ENCODE data around the gene KCNJ15. TPM values are rescaled to one million over a fixed set of nuclear protein-coding genes. Genes with fewer than 3 reads are reported as not detected.
A peak's percentile ranks its signal among the peaks of the same experiment; 100 is the strongest.
"Not testable (repeated sequence)": the region's sequence is repeated elsewhere in the genome, so short reads cannot be mapped to it uniquely, and the experiment has no call there.

Gene KCNJ15
- total RNA-seq, 1 donor from 2014 or later = 0.40 TPM

DNA sequence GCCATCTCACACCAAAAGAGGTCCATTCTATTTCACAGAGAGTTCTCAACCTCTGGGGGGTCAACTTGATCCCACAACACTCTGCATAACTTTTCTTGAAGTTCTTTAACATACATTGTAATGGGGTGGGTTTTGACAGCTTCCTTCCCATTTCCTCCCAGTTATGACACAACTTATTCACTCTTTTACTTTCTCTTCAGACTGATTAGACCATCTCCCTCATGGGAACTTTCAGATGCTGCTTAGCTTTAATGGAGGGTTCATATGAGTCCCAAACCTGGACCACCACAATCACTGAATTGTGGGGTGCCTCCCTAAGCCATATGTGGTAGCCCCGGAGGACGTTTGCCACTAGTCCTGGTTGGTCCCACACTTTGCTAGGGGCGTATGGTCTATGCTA lies 28.3 kb upstream of the KCNJ15 start:
- Mint-ChIP-seq H3K27ac (ENCODE audit: unreplicated experiment) (no peak overlapping the region), H3K27me3 (ENCODE audit: low read depth) (no peaks in the 10 kb centered on the region), H3K36me3 (ENCODE audit: low read depth) (peaks cover 28% of the 10 kb centered on the region), H3K4me1 (no peaks in the 10 kb centered on the region), H3K4me3 (no peak overlapping the region), H3K9me3 (peaks cover 30% of the 10 kb centered on the region)
- no peak for DNase-seq (ENCODE audit: low read depth, low spot score)
- no peak for TF ChIP-seq CTCF (conservative IDR thresholded peaks at IDR 0.05)

DNA sequence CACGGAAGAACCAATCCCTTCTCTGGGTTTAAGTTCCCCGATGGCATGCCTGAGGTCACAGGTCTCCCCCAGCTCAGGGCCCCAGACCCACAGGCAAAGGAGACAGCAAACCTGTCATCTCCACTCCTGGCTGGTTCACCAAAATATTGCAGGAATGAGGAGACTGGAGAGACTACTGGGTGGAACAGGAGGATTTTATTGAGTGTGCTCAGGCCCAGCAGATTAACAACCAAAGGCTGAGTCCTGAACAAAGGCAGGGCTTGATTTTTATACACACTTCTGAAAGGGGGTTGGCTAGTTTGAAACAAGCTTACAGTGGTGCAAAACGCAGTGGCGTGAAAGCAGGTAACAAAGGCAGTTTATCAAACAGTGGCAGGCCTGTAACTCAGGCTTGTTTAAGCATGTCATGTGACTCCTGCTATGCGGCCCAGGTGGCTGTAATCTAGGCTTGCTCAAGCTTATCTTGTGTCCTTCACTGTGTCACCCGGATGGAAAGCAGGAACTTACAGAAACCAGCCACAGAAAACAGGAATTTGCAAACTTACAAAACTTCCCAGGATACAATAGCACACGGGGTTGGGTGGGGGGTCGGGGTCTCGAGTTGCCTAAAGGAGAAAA lies 27.4 kb upstream of the KCNJ15 start:
- Mint-ChIP-seq H3K27me3 (ENCODE audit: low read depth) (no peaks in the 10 kb centered on the region), H3K27ac (ENCODE audit: unreplicated experiment) (no peak overlapping the region), H3K4me3 (no peak overlapping the region), H3K4me1 (no peaks in the 10 kb centered on the region), H3K36me3 (ENCODE audit: low read depth) (peaks cover 24% of the 10 kb centered on the region), H3K9me3 (peaks cover 26% of the 10 kb centered on the region)
- TF ChIP-seq CTCF (conservative IDR thresholded peaks at IDR 0.05) = no peak
- DNase-seq (ENCODE audit: low read depth, low spot score) = no peak

- Mint-ChIP-seq H3K36me3 (ENCODE audit: low read depth) (peaks cover 11% of the 10 kb centered on the region), H3K27ac (ENCODE audit: unreplicated experiment) (no peak overlapping the region), H3K4me3 (no peak overlapping the region), H3K4me1 (no peaks in the 10 kb centered on the region), H3K27me3 (ENCODE audit: low read depth) (no peaks in the 10 kb centered on the region), H3K9me3 (peaks cover 14% of the 10 kb centered on the region)
- DNase-seq (ENCODE audit: low read depth, low spot score) = no peak
- no peak for TF ChIP-seq CTCF (conservative IDR thresholded peaks at IDR 0.05)
Observed at GRCh38 chr21:38234395-38235142, 22.2 kb upstream of the KCNJ15 start.

GRCh38 chr21:38235251-38235650 lies 21.5 kb upstream of the KCNJ15 start:
- DNase-seq (ENCODE audit: low read depth, low spot score); H3K27me3 Mint-ChIP-seq (ENCODE audit: low read depth); H3K4me3 Mint-ChIP-seq; H3K36me3 Mint-ChIP-seq (ENCODE audit: low read depth); H3K4me1 Mint-ChIP-seq; H3K27ac Mint-ChIP-seq (ENCODE audit: unreplicated experiment): not testable (repeated sequence)
- peaks cover 14% of the 10 kb centered on the region for H3K9me3 Mint-ChIP-seq

DNA sequence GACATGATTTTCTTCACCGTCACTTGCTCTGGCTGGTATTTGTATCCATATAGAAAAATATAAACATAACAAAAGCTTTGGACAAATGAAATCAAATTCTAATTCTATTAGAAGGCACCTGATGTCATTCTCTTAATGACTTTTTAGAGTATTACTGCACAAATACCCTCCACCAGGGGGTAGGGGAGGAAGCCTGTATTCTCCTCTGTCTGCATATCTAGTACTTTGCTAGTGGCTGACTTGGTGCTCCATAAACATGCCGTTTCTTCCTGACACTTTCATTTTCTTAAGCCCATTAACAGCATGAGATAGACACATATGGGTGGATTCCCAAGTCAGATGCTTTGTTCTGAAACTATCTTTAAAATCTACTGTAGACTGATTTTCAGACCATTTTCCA lies 20.6 kb upstream of the KCNJ15 start:
- Mint-ChIP-seq H3K27me3 (ENCODE audit: low read depth) (no peaks in the 10 kb centered on the region), H3K9me3 (peaks cover 9% of the 10 kb centered on the region), H3K4me1 (no peaks in the 10 kb centered on the region), H3K4me3 (no peak overlapping the region), H3K27ac (ENCODE audit: unreplicated experiment) (no peak overlapping the region), H3K36me3 (ENCODE audit: low read depth) (peaks cover 3% of the 10 kb centered on the region)
- TF ChIP-seq CTCF (conservative IDR thresholded peaks at IDR 0.05) = peak; percentile 39
- DNase-seq (ENCODE audit: low read depth, low spot score) = no peak

- Mint-ChIP-seq H3K4me3 (no peak overlapping the region), H3K36me3 (ENCODE audit: low read depth) (peaks cover 3% of the 10 kb centered on the region), H3K9me3 (no peaks in the 10 kb centered on the region), H3K27ac (ENCODE audit: unreplicated experiment) (no peak overlapping the region), H3K27me3 (ENCODE audit: low read depth) (no peaks in the 10 kb centered on the region), H3K4me1 (no peaks in the 10 kb centered on the region)
- no peak for DNase-seq (ENCODE audit: low read depth, low spot score)
- no peak for TF ChIP-seq CTCF (conservative IDR thresholded peaks at IDR 0.05)
Observed at GRCh38 chr21:38239672-38240071, 17.1 kb upstream of the KCNJ15 start.
